Keratinocyte (primary cell): ENCODE data around the gene SLC1A4. TPM values are rescaled to one million over a fixed set of nuclear protein-coding genes. Genes with fewer than 3 reads are reported as not detected.

Experiments used
- DNase-seq: peaks from one replicate; pipeline ENCODE4 v3.0.0-alpha.2; 2011; ENCODE audit warnings: low read depth, missing footprints, low spot score
- FAIRE-seq: peaks from 2 replicates; lab custom pipeline; 2011; peaks lifted over from hg19 to GRCh38; lab: Jason Lieb, UNC
- H2AFZ ChIP-seq: 2 replicates; pipeline ENCODE4 v1.6.0; 2012; ENCODE audit warnings: low read length, control low read depth, inconsistent platforms; ENCODE audit not compliant: control insufficient read depth
- H3K27ac ChIP-seq: 2 replicates; pipeline ENCODE4 v1.5.1; 2011; ENCODE audit warnings: low read length; ENCODE audit not compliant: control insufficient read depth, insufficient read depth
- H3K27me3 ChIP-seq: 3 replicates; pipeline ENCODE4 v1.6.0; 2011; ENCODE audit warnings: low read length; ENCODE audit not compliant: control insufficient read depth, insufficient read depth; ENCODE audit errors: extremely low read depth
- H3K36me3 ChIP-seq, 2 experiments: 2 replicates in 1 of 2; 3 replicates in 1 of 2; pipeline ENCODE4 v1.5.1; 2011; ENCODE audit warnings: low read length in 2 of 2, mild to moderate bottlenecking in 1 of 2; ENCODE audit not compliant: control insufficient read depth in 2 of 2, insufficient read depth in 2 of 2; ENCODE audit errors: extremely low read depth in 1 of 2
- H3K4me1 ChIP-seq: 3 replicates; pipeline ENCODE4 v1.5.1; 2011; ENCODE audit warnings: low read length; ENCODE audit not compliant: control insufficient read depth, insufficient read depth; ENCODE audit errors: extremely low read depth
- H3K4me2 ChIP-seq: 3 replicates; pipeline ENCODE4 v1.6.0; 2011; ENCODE audit warnings: low read depth, low read length; ENCODE audit not compliant: control insufficient read depth, insufficient read depth; ENCODE audit errors: extremely low read depth
- H3K4me3 ChIP-seq, 3 experiments: fragments of 200-600 bp in 1 of 3; sonication (generic) in 1 of 3; 2 replicates in 2 of 3; 3 replicates in 1 of 3; pipeline ENCODE4 v1.5.1; 2011 to 2016; ENCODE audit warnings: low read length in 3 of 3, mild to moderate bottlenecking in 3 of 3, control low read depth in 2 of 3, inconsistent platforms in 1 of 3, low read depth in 1 of 3, mixed read lengths in 1 of 3, mixed run types in 1 of 3, moderate library complexity in 1 of 3; ENCODE audit not compliant: control insufficient read depth in 2 of 3, insufficient read depth in 2 of 3; ENCODE audit errors: extremely low read depth in 1 of 3
- H3K79me2 ChIP-seq: 2 replicates; pipeline ENCODE4 v1.6.0; 2012; ENCODE audit warnings: low read length; ENCODE audit not compliant: control insufficient read depth, insufficient read depth
- H3K9ac ChIP-seq: 3 replicates; pipeline ENCODE4 v1.6.0; 2011; ENCODE audit warnings: low read length; ENCODE audit not compliant: control insufficient read depth, insufficient read depth; ENCODE audit errors: extremely low read depth
- H3K9me1 ChIP-seq: 3 replicates; pipeline ENCODE4 v1.6.0; 2011; ENCODE audit warnings: low read length; ENCODE audit not compliant: control insufficient read depth, insufficient read depth; ENCODE audit errors: extremely low read depth
- H3K9me3 ChIP-seq: 2 replicates; pipeline ENCODE4 v1.5.1; 2012; ENCODE audit warnings: low read depth, low read length; ENCODE audit not compliant: control insufficient read depth
- H4K20me1 ChIP-seq: 3 replicates; pipeline ENCODE4 v1.6.0; 2011; ENCODE audit warnings: low read length; ENCODE audit not compliant: control insufficient read depth, insufficient read depth; ENCODE audit errors: extremely low read depth
- CTCF ChIP-seq, 3 experiments: IDR thresholded peaks in 1 of 3; conservative IDR thresholded peaks in 1 of 3; optimal IDR thresholded peaks in 1 of 3; 2 replicates in 2 of 3; 3 replicates in 1 of 3; pipeline versions ENCODE3 to v1.5.1; 2011; ENCODE audit warnings: low read length in 3 of 3, mild to moderate bottlenecking in 3 of 3, moderate library complexity in 2 of 3, control low read depth in 1 of 3, inconsistent platforms in 1 of 3; ENCODE audit not compliant: insufficient read depth in 2 of 3; ENCODE audit errors: extremely low read depth in 1 of 3
- EZH2 ChIP-seq: IDR thresholded peaks from one replicate; pipeline ENCODE4 v1.6.1; 2012; ENCODE audit warnings: inconsistent platforms, mild to moderate bottlenecking, low read length, moderate library complexity
- dilution Hi-C: fragments of 300-500 bp; cut with MboI; formaldehyde crosslinking; loops from one replicate; pipeline ENCODE4 v1.7.0; 2020; ENCODE audit warnings: low sequenced_read_pairs; ENCODE audit not compliant: extremely low pct_ligation_motif_present
- polyA plus RNA-seq, 5 experiments: library from polyadenylated mRNA; depleted of rRNA in 3 of 5; stranded (reverse) in 3 of 5; stranded (forward) in 1 of 5; unstranded in 1 of 5; fragments of >200 nt; gene quantifications; 1 replicate in 1 of 5; 2 replicates in 3 of 5; 3 replicates in 1 of 5; pipeline versions ENCODE4 v1.2.1 to v1.2.3, GENCODE V29; 2011 to 2012; ENCODE audit warnings: missing spikeins in 2 of 5, low read depth in 1 of 5, low replicate concordance in 1 of 5

SLC1A4 gene
- polyA plus RNA-seq, 1 donor (not counting 4 experiments of a cell fraction or from before 2014, with no cell fraction given): 8.2 TPM

DNA sequence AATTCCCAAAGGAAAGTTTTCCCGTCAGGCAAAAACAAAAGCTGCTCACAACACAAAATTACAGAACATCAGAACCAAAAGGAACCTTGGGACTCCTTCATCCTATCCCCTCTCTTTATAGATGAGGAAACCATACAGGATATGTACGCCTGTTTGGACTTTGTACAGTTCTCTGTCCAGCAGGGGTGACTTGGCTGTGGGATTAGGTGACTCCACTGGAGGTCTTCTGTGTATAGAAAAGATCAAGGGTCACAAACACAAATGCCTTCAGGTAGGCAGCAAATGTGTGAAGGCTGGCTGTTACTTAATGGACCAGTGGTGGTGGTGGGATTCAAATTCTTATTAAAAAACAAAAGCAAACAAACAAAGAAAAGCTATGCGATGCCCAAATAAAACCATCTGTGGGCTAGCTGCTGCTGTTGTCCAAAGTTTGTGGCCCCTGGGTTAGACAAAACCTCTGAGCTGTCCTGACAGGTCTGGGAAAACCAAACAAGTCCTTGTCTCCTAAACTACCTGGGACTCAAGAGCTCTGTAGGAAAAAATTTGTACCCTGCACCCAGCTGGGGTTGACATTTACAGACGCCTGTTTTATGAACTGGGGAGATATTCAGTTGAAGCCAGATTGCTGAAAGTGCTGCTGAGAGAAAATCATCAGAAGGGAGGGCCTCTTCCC lies 65.7 kb downstream of the SLC1A4 start:
- H3K79me2 ChIP-seq: no peaks in the 10 kb centered on the region
- DNase-seq (no peak), FAIRE-seq (no peak)
- no peaks in the 10 kb centered on the region for H3K36me3 ChIP-seq
- no peaks in the 10 kb centered on the region for H3K9me3 ChIP-seq
- peaks cover 14% of the 10 kb centered on the region for H3K4me1 ChIP-seq
- no peak overlapping the region for H3K9ac ChIP-seq
- no peak overlapping the region for H2AFZ ChIP-seq
- no peak overlapping the region for H3K4me3 ChIP-seq
- no peaks in the 10 kb centered on the region for H3K27me3 ChIP-seq
- H3K4me2 ChIP-seq: peak overlapping the region; percentile 83
- H3K9me1 ChIP-seq: no peaks in the 10 kb centered on the region
- no peak for TF ChIP-seq EZH2
- H3K27ac ChIP-seq: no peak overlapping the region
- no peaks in the 10 kb centered on the region for H4K20me1 ChIP-seq
- dilution Hi-C loops: no loop called here

DNA sequence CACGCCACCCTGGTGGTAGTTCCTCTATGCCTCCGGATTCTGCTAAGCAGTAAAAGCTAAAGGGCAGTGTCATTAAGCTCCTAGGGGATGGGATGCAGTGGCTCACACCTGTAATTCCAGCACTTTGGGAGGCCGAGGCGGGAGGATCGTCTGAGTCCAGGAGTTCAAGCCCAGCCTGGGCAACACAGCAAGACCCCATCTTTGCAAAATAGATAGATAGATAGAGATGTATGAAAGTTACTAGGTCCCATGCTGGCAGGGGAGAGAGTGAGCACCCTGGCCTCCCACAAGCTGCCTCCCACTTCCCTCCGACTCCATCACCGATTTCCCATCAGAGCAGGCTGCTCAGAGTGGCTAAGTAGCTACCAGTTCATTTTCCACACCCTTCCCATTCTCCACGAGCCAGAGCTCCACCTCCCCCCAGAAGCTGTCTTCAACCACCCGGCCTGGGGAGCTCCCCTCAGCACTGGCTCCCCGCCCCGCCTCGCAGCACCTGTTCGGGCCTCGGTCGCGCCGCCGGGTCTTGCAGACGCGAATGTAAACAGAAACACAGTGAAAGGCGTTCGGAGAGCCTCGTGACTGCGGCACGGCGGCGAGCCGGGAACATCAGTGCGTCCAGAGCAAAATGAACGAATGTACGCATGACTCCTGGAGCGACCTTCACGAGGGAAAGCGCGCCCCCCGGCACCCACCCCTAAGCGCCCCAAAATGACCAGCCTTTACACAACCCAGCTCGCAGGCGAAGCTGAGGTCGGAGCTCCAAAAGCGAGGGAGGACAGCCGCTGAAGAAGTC lies 66.4 kb downstream of the SLC1A4 start:
- FAIRE-seq (no peak), DNase-seq (no peak)
- no peaks in the 10 kb centered on the region for H3K9me1 ChIP-seq
- peaks cover 14% of the 10 kb centered on the region for H3K4me1 ChIP-seq
- peak overlapping the region; percentile 87 for H2AFZ ChIP-seq
- peak overlapping the region; percentile 51 to 79 (median 71) for H3K4me3 ChIP-seq
- H4K20me1 ChIP-seq: no peaks in the 10 kb centered on the region
- dilution Hi-C loops: no loop called here
- TF ChIP-seq CTCF (optimal IDR thresholded peaks at IDR 0.05 in 1 of 3, IDR thresholded peaks at IDR 0.05 in 1 of 3, conservative IDR thresholded peaks at IDR 0.05 in 1 of 3; ENCODE audit: extremely low read depth in 1 of 3, insufficient read depth in 2 of 3, low read length in 3 of 3): no peak
- TF ChIP-seq EZH2: no peak
- peak overlapping the region; percentile 2 for H3K27ac ChIP-seq
- H3K36me3 ChIP-seq: no peaks in the 10 kb centered on the region
- H3K79me2 ChIP-seq: no peaks in the 10 kb centered on the region
- H3K9me3 ChIP-seq: no peaks in the 10 kb centered on the region
- H3K4me2 ChIP-seq: peak overlapping the region; percentile 83
- H3K27me3 ChIP-seq: no peaks in the 10 kb centered on the region
- H3K9ac ChIP-seq: peak overlapping the region; percentile 75
